HEK293 (cell line): ENCODE measurements around the gene NIT2.

Source experiments
- CTCF ChIP-seq: fragments of 450-650 bp; formaldehyde crosslinking; IDR thresholded peaks from 2 replicates; pipeline ENCODE4 v1.5.1; 2016; ENCODE audit warnings: missing biosample characterization, missing genetic modification characterization
- HOXA7 ChIP-seq: sonication (generic); formaldehyde crosslinking; IDR thresholded peaks from 2 replicates; pipeline ENCODE4 v1.8.1; 2022; ENCODE audit warnings: missing genetic modification reagents, borderline replicate concordance
- PBX3 ChIP-seq: sonication (generic); formaldehyde crosslinking; IDR thresholded peaks from 2 replicates; pipeline ENCODE4 v1.8.1; 2022; ENCODE audit warnings: mild to moderate bottlenecking, moderate library complexity, missing genetic modification reagents
- SCRT1 ChIP-seq: fragments of 450-650 bp; formaldehyde crosslinking; IDR thresholded peaks from 2 replicates; pipeline ENCODE4 v1.5.1; 2016; ENCODE audit warnings: missing biosample characterization, missing genetic modification characterization, borderline replicate concordance
- TCF7L2 ChIP-seq: IDR thresholded peaks from 2 replicates; pipeline ENCODE4 v1.6.1; 2011; ENCODE audit warnings: low read depth, mild to moderate bottlenecking, inconsistent platforms, low read length, moderate library complexity, borderline replicate concordance
- YY1 ChIP-seq: fragments of 450-650 bp; formaldehyde crosslinking; IDR thresholded peaks from 2 replicates; pipeline ENCODE4 v1.5.1; 2018; ENCODE audit warnings: missing biosample characterization, missing genetic modification characterization
- ZBTB26 ChIP-seq: fragments of 450-650 bp; formaldehyde crosslinking; optimal IDR thresholded peaks from 2 replicates; pipeline ENCODE3; 2016; ENCODE audit warnings: missing biosample characterization, mild to moderate bottlenecking, missing genetic modification characterization
- ZNF114 ChIP-seq: fragments of 450-650 bp; formaldehyde crosslinking; IDR thresholded peaks from 2 replicates; pipeline ENCODE4 v1.5.0; 2017; ENCODE audit warnings: missing biosample characterization, missing genetic modification characterization
- ZNF24 ChIP-seq: fragments of 450-650 bp; formaldehyde crosslinking; IDR thresholded peaks from 2 replicates; pipeline ENCODE4 v1.5.1; 2016; ENCODE audit warnings: missing biosample characterization, missing genetic modification characterization
- ZNF274 ChIP-seq, 2 experiments: fragments of 200-500 bp in 1 of 2; fragments of 450-650 bp in 1 of 2; sonication (Bioruptor generic) in 1 of 2; formaldehyde crosslinking in 1 of 2; IDR thresholded peaks; 2 replicates each; pipeline versions ENCODE4 v1.5.1 to v1.6.1; 2014 to 2016; ENCODE audit warnings: borderline replicate concordance in 1 of 2, inconsistent platforms in 1 of 2, low read length in 1 of 2, missing biosample characterization in 1 of 2, missing genetic modification characterization in 1 of 2
- ZNF366 ChIP-seq: fragments of 450-650 bp; formaldehyde crosslinking; conservative IDR thresholded peaks from 2 replicates; pipeline ENCODE4 v1.5.1; 2016; ENCODE audit warnings: missing biosample characterization, missing genetic modification characterization
- ZNF518A ChIP-seq: fragments of 450-650 bp; formaldehyde crosslinking; conservative IDR thresholded peaks from 2 replicates; pipeline ENCODE4 v1.5.1; 2016; ENCODE audit warnings: low read depth, missing biosample characterization, missing genetic modification characterization

- no peak for TF ChIP-seq PBX3
- TF ChIP-seq ZNF274 (IDR thresholded peaks at IDR 0.05; ENCODE audit: low read length): no peak
- TF ChIP-seq ZNF274 (tag by site-specific recombination; IDR thresholded peaks at IDR 0.05; ENCODE audit: borderline replicate concordance): no peak
- TF ChIP-seq YY1 (tag by site-specific recombination): no peak
- no peak for TF ChIP-seq ZNF24 (tag by site-specific recombination)
- TF ChIP-seq SCRT1: no peak
- no peak for TF ChIP-seq ZNF518A
- TF ChIP-seq ZNF114 (tag by site-specific recombination): no peak
- no peak for TF ChIP-seq ZBTB26 (tag by site-specific recombination)
- TF ChIP-seq CTCF (tag by site-specific recombination): no peak
- no peak for TF ChIP-seq HOXA7
- no peak for TF ChIP-seq ZNF366 (tag by site-specific recombination)
- TF ChIP-seq TCF7L2: no peak
Observed at GRCh38 chr3:100399341-100400071, 64.9 kb downstream of the NIT2 start.
